PFSK-1 (cell line): Measurements from ENCODE around the gene LAMA3.

ENCODE experiments used
- POLR2AphosphoS5 ChIP-seq: IDR thresholded peaks from 2 replicates; pipeline ENCODE4 v1.6.1; 2012; ENCODE audit warnings: low read depth, mild to moderate bottlenecking, control low read depth, low read length, moderate library complexity
- SIN3A ChIP-seq: IDR thresholded peaks from 2 replicates; pipeline ENCODE4 v1.6.1; 2012; ENCODE audit warnings: mild to moderate bottlenecking, low read length, moderate library complexity, borderline replicate concordance; ENCODE audit not compliant: insufficient read depth
- TF ChIP-seq, protein P1 (sequence below), 2 experiments: IDR thresholded peaks; 2 replicates each; pipeline versions ENCODE4 v1.6.1 to v1.8.0; 2011 to 2012; ENCODE audit warnings: low read depth in 2 of 2, low read length in 2 of 2, control low read depth in 1 of 2, inconsistent platforms in 1 of 2, mild to moderate bottlenecking in 1 of 2, moderate library complexity in 1 of 2; ENCODE audit not compliant: insufficient read depth in 1 of 2

DNA sequence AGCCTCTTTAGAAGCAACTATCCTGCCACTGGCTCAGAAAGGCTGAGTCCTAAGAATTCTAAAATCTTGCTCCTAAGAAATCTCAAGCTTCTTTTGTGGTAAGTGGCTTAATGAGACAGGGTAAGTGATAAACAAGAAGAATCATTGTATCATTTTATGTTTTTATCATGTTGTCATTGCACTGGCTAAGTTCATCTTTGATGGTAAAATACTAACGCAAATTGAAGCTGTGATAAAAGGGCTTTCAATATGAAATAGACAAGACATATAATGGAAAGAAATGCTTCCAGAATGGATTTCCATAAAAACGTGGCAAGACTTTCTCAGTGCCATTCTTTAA, 303.7 kb downstream of the LAMA3 start:
- TF ChIP-seq POLR2AphosphoS5 (no peak), SIN3A (no peak)
- TF ChIP-seq, protein P1, sequence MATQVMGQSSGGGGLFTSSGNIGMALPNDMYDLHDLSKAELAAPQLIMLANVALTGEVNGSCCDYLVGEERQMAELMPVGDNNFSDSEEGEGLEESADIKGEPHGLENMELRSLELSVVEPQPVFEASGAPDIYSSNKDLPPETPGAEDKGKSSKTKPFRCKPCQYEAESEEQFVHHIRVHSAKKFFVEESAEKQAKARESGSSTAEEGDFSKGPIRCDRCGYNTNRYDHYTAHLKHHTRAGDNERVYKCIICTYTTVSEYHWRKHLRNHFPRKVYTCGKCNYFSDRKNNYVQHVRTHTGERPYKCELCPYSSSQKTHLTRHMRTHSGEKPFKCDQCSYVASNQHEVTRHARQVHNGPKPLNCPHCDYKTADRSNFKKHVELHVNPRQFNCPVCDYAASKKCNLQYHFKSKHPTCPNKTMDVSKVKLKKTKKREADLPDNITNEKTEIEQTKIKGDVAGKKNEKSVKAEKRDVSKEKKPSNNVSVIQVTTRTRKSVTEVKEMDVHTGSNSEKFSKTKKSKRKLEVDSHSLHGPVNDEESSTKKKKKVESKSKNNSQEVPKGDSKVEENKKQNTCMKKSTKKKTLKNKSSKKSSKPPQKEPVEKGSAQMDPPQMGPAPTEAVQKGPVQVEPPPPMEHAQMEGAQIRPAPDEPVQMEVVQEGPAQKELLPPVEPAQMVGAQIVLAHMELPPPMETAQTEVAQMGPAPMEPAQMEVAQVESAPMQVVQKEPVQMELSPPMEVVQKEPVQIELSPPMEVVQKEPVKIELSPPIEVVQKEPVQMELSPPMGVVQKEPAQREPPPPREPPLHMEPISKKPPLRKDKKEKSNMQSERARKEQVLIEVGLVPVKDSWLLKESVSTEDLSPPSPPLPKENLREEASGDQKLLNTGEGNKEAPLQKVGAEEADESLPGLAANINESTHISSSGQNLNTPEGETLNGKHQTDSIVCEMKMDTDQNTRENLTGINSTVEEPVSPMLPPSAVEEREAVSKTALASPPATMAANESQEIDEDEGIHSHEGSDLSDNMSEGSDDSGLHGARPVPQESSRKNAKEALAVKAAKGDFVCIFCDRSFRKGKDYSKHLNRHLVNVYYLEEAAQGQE (IDR thresholded peaks at IDR 0.05; ENCODE audit: insufficient read depth in 1 of 2, low read depth in 2 of 2, low read length in 2 of 2), result no peak
